HuH-7.5 (cell line): Measurements from ENCODE around the gene ESPNL.
"Not testable (repeated sequence)": the region's sequence is repeated elsewhere in the genome, so short reads cannot be mapped to it uniquely, and the experiment has no call there.

Source experiments
- DNase-seq: peaks from one replicate; pipeline ENCODE4 v3.0.0; 2011; ENCODE audit warnings: low spot score

ESPNL gene

DNA sequence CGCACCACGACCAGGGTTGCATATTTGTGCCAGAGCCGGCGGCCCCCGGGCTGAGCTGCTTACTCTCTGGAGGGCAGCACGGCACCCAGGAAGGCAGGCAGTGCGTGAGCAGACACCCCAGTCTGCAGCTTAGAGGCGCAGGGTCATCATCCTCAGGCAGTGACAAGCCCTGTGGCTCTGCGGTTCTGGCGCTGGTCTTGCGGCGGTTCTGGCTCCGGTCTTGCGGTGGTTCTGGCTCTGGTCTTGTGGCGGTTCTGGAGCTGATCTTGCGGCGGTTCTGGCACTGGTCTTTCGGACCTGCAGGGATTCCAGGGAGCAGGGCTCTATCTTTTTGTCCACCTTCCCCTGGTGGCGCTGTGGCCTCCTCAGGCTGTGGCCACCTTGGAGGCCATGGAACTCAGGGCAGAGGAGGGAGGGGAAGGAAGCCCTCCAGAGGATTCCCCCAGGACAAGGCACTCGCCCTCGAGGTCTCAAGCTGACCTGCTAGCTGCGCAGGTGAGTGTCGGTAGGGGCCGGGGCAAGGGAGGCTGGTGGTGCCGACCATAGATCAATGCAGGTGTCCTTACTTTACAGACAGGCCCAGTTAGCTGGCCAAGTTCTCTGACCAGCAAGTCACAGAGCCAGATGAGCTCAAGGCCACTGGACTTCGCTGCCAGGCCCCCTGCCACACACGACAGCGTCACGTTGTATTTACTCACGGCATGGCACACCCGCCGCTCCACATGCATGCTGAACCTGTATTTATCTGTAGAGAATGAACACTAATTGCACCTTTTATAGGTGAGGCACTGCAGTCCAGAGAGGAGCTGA, 14.9 kb downstream of the ESPNL start:
- DNase-seq, result no peak

GRCh38 chr2:238115709-238116108, 15.6 kb downstream of the ESPNL start:
- DNase-seq, result not testable (repeated sequence)

- no peak for DNase-seq
Measured at GRCh38 chr2:238116298-238117198, 16.4 kb downstream of the ESPNL start.

GRCh38 chr2:238117199-238118154, 17.3 kb downstream of the ESPNL start:
- DNase-seq, result no peak

- no peak for DNase-seq
Measured at GRCh38 chr2:238119756-238120462, 19.8 kb downstream of the ESPNL start.

GRCh38 chr2:238120463-238121298, 20.5 kb downstream of the ESPNL start:
- DNase-seq, result peak; percentile 60

GRCh38 chr2:238121511-238122286, 21.6 kb downstream of the ESPNL start:
- no peak for DNase-seq

- no peak for DNase-seq
Measured at GRCh38 chr2:238122287-238123217, 22.4 kb downstream of the ESPNL start.

GRCh38 chr2:238123218-238123971, 23.3 kb downstream of the ESPNL start:
- DNase-seq, result no peak

- no peak for DNase-seq
Measured at GRCh38 chr2:238123991-238124470, 23.9 kb downstream of the ESPNL start.

DNA sequence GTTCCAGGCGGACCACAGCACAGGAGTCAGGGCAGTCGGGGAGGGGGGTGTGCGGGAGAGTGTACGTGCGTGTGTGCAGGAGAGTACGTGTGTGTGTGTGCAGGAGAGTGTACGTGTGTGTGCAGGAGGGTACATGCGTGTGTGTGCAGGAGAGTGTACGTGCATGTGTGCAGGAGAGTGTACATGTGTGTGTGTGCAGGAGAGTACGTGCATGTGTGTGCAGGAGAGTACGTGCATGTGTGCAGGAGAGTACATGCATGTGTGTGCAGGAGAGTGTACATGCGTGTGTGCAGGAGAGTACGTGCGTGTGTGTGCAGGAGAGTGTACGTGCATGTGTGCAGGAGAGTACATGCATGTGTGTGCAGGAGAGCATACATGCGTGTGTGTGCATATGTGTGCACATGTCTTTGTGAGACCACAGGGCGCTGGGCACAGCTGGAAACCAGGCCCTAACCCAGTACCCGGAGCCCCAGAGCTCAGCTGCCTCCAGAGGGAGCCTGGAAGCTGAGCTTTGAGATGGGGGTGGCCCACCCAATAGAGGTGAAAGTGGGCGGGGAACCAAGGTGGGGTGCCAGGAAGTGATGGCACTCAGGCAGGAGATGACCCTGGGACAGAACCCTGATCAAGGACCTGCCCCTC, 24.5 kb downstream of the ESPNL start:
- DNase-seq, result no peak

DNA sequence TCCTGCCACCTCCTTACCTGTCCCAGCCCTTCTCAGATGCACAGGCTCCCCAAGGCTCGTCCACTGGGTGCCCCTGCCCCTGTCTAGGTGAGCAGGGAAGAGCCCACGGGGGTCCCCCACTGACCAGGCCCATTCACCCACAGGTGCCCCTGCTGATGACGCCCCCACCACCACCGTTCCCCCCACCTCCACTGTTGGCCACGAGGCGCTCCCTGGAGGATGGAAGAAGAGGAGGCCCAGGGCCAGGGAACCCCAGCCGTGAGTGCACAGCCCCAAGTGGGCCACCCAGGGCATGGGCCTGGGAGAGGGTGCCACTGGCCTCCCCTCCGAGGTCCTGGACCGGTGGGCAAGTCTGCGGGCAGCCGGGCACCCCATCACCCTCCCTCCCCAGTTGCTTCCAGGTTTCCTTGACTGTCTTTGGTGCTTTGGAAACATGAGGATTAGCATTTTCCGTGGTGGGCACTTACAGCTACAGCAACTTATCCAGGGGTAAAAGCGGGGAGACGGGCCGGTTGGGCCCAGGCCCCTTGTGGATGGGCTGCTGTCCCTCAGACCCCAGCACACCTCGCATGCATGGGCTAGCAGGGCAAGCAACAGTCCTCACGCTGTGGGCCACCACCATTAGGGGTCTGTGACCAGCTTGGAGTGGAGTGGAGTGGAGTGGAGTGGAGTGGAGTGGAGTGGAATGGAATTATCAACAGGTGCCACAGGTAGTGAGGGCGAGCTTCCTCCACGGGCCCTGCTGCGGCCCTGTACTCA, 25.2 kb downstream of the ESPNL start:
- no peak for DNase-seq

DNA sequence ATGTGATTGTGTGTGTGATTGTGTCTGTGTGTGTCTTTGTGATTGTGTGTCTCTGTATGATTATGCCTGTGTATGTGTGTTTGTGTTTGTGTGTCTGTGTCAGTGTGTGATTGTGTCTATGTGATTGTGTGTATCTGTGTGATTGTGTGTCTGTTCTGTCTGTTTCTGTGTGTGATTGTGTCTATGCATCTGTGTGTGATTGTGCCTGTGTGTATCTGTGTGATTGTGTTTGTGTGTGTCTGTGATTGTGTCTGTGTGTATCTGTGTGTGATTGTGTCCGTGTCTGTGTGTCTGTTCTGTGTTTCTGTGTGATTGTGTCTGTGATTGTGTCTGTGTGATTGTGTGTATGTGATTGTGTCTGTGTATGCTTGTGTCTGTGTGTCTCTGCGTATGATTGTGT, 26.2 kb downstream of the ESPNL start:
- no peak for DNase-seq

- no peak for DNase-seq
Measured at GRCh38 chr2:238126775-238127164, 26.6 kb downstream of the ESPNL start.

DNA sequence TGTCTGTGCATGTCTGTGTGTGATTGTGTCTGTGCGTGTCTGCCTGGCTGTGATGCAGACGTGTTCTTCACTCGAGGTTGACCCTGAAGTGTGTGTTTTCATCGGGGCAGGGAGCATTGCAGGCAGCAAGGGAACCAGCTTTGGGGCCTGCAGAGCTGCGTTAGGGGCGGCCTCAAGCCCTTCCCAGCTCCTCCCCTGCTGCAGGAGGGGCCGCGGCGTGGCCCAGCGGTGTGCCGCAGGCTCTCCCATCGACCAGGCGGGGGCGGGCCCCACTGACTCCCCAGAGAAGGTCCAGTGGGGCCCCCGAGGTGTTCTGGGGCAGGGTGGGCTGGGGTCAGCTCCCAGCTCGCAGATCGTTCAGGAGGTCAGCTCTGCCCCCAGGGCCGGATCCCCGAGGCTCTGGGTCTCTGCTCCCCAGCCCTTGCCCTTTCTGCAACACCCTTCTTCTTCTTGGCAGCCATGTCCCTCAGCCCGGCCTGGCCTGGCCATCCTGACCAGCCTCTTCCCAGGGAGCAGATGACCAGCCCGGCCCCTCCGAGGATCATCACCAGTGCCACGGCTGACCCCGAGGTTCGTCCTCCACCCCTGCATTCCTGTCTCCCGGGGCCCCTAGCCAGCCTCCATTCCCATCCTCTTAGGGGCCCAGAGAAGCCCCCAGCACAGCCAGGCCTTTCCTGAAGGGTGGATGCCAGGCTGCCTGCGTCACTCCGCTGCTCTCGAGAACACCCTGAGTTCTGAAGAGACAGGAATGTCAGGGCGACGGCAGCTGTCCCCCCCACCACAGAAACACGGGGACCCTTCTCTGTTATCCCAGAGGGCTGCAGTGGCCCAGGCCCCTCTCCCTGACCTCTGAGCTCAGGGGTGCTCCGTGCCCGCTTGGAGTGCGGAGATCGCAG, 27.3 kb downstream of the ESPNL start:
- peak; percentile 84 for DNase-seq
